ENCODE results near the gene S100B.

S100B gene

GRCh38 chr21:46560568-46561444 is 44.1 kb downstream of the S100B start:
- peak; percentile 24 for DNase-seq (ENCODE audit: low spot score)

- no peak for DNase-seq (ENCODE audit: low spot score)
These were observed 45.4 kb downstream of the S100B start for GRCh38 chr21:46559291-46559983.

- peak; percentile 26 for DNase-seq (ENCODE audit: low spot score)
These were observed 46.9 kb downstream of the S100B start for GRCh38 chr21:46557919-46558392.

GRCh38 chr21:46557469-46557868 is 47.4 kb downstream of the S100B start:
- peak; percentile 21 for DNase-seq (ENCODE audit: low spot score)

- peak; percentile 24 for DNase-seq (ENCODE audit: low spot score)
These were observed 48.1 kb downstream of the S100B start for GRCh38 chr21:46556802-46557201.

- peak; percentile 18 for DNase-seq (ENCODE audit: low spot score)
These were observed 49.2 kb downstream of the S100B start for GRCh38 chr21:46555678-46556077.

- DNase-seq (ENCODE audit: low spot score) = peak; percentile 24
These were observed 49.7 kb downstream of the S100B start for GRCh38 chr21:46555225-46555617.

GRCh38 chr21:46554431-46555224 is 50.3 kb downstream of the S100B start:
- peak; percentile 27 for DNase-seq (ENCODE audit: low spot score)

- DNase-seq (ENCODE audit: low spot score) = peak; percentile 17
These were observed 50.9 kb downstream of the S100B start for GRCh38 chr21:46553993-46554392.

GRCh38 chr21:46552865-46553379 is 52.0 kb downstream of the S100B start:
- peak; percentile 15 for DNase-seq (ENCODE audit: low spot score)

- DNase-seq (ENCODE audit: low spot score) = no peak
These were observed 52.6 kb downstream of the S100B start for GRCh38 chr21:46552274-46552673.

GRCh38 chr21:46551636-46552241 is 53.1 kb downstream of the S100B start:
- DNase-seq (ENCODE audit: low spot score) = peak; percentile 36

- DNase-seq (ENCODE audit: low spot score) = no peak
These were observed 54.6 kb downstream of the S100B start for GRCh38 chr21:46550116-46550941.

- peak; percentile 21 for DNase-seq (ENCODE audit: low spot score)
These were observed 55.2 kb downstream of the S100B start for GRCh38 chr21:46549650-46550049.

All from D341Med (cell line).